CD1c-positive myeloid dendritic cell (primary cell): ENCODE measurements around the gene STRAP.
"Not testable (repeated sequence)": the region's sequence is repeated elsewhere in the genome, so short reads cannot be mapped to it uniquely, and the experiment has no call there.

Source experiments
- DNase-seq: peaks from one replicate; pipeline ENCODE4 v3.0.0-alpha.2; 2016; ENCODE audit errors: extremely low spot score

Gene STRAP

GRCh38 chr12:15868186-15868585 lies 14.0 kb upstream of the STRAP start:
- no peak for DNase-seq

- DNase-seq, result no peak
Observed at GRCh38 chr12:15873556-15873955, 8.6 kb upstream of the STRAP start.

DNA sequence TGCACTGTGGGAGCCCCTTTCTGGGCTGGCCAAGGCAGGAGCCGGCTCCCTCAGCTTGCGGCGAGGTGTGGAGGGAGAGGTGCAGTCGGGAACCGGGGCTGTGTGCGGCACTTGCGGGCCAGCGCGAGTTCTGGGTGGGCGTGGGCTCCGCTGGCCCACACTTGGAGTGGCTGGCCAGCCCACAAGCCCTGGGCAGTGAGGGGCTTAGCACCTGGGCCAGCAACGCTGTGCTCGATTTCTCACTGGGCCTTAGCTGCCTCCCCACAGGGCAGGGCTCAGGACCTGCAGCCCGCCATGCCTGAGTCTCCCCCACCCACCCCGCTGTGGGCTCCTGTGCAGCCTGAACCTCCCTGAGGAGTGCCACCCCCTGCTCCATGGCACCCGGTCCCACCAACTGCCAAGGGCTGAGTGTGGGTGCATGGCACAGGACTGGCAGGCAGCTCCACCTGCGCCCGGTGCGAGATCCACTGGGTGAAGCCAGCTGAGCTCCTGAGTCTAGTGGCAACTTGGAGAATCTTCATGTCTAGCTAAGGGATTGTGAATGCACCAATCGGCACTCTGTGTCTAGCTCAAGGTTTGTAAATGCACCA lies 7.5 kb upstream of the STRAP start:
- not testable (repeated sequence) for DNase-seq

DNA sequence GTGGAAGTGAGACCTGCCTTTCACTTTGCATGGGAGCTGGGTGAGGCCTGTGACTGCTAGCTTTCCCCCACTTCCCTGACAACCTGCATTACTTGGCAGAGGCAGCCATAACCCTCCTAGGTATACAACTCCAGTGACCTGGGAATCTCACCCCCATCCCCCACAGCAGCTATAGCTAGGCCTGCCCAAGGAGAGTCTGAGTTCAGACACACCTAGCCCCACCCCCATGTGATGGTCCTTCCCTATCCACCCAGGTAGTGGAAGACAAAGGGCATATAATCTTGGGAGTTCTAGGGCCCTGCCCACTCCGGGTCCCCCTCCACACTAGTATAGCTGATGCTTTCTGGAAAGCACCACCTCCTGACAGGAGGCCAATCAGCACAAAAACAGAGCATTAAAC lies 6.3 kb upstream of the STRAP start:
- DNase-seq, result no peak

GRCh38 chr12:15879413-15879812 lies 2.8 kb upstream of the STRAP start:
- DNase-seq, result no peak

DNA sequence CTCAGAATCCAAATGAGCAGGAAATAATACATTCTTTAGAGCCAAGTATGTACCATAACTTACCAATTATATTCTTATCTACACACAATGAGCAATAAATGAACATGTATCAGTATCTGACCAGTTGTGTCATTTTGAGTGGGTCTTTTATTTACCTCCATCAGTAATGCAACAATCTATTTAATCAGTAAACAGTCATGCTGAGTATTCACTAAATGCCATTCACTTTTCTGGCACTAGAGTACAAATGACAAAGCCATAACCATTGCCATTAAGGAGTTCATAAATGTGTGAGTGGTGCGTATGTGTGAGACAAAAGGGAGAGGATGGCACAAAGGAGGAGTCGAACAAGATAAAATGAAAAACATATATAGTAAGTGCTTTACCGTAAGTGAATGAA lies 1.5 kb upstream of the STRAP start:
- no peak for DNase-seq

GRCh38 chr12:15883536-15883935 lies 1.3 kb downstream of the STRAP start:
- no peak for DNase-seq

GRCh38 chr12:15886372-15887042 lies 4.3 kb downstream of the STRAP start:
- DNase-seq, result no peak

DNA sequence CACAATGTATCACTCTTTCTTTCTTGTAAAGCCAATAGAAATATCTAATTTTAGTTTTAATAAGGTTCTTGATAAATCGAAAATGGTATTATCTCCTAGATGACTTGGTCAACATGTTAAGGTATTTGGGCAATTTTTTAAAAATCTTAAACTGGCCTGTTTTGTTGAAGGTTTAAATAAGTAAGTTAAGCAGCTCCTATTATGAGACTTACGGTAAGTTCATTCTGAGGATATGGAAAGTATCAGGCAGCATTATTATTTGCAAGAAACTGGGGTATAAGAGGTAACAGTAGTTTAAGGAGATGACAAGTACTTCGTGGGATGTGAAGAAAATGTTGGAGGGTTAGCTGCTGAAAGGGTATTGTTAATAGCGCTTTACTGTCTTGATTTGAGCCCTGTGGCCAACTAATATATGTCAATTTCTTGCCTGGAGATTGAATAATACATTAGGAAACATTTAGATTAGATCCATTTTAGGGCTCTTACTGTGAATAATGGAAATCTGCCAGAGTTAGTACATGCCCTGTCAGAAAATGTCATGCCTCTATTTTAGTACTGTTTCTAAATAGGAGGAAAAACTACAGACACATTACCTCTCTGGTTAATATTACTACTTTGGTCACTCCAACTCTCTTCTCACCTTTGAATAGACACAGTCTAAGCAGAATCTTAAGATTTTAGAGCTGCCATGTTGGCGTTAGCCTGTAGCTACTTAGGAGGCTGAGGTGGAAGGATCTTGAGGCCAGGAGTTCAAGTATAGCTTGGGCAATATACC lies 5.0 kb downstream of the STRAP start:
- no peak for DNase-seq

GRCh38 chr12:15892645-15893259 lies 10.6 kb downstream of the STRAP start:
- DNase-seq, result no peak

- no peak for DNase-seq
Observed at GRCh38 chr12:15893260-15893659, 11.1 kb downstream of the STRAP start.

DNA sequence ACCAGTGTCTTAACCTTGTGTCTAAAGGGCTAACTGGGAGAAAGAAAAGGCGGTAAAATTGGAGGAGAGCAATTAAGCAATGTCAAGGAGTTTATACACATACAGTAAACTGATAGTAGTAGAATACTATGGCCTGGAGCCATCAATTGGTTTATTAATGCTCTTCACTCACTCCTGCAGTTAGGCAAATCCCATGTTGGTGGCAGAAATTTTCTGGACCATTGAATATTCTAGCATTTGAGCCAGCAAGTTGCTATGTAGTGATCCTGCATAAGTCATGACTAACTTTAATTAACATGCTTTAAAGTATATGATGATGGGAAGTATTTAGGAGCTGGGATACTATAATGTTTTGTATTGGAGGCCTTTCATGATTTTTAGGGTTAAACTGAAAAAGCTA lies 14.7 kb downstream of the STRAP start:
- DNase-seq, result no peak

- no peak for DNase-seq
Observed at GRCh38 chr12:15897433-15897832, 15.2 kb downstream of the STRAP start.

GRCh38 chr12:15899282-15899870 lies 17.2 kb downstream of the STRAP start:
- peak; percentile 52 for DNase-seq

GRCh38 chr12:15904378-15904920 lies 22.3 kb downstream of the STRAP start:
- no peak for DNase-seq

DNA sequence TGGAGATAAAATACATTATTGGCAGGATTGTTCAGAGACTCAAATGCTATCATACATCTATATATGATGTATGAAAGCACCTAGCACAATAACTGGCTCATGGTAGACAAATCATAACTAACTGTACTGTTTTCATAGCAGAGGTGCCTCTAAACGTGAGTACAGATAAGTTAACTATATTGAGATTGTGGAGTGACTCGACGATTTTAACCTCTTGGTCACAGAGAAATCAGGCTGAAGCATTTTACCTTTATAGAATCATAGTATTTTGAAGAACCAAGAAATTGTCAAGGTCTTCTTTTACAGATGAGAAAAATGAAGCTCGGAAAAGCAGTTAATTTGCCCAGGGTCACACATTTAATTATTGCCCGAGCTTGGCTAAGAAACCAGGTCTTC lies 28.3 kb downstream of the STRAP start:
- no peak for DNase-seq

GRCh38 chr12:15910864-15911721 lies 28.9 kb downstream of the STRAP start, which contains the start of gene DERA:
DERA (plus strand) TSS chr12:15911332; CDS start chr12:15911384, 52 bp downstream.
- DNase-seq, result peak; percentile 83

DNA sequence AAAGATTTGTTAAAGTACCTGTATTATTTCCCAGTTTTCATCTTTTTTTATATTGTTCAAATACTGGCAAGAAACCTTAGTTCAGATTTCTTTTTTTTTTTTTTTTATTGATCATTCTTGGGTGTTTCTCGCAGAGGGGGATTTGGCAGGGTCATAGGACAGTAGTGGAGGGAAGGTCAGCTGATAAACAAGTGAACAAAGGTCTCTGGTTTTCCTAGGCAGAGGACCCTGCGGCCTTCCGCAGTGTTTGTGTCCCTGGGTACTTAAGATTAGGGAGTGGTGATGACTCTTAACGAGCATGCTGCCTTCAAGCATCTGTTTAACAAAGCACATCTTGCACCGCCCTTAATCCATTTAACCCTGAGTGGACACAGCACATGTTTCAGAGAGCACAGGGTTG lies 29.7 kb downstream of the STRAP start:
- DNase-seq, result not testable (repeated sequence)

- not testable (repeated sequence) for DNase-seq
Observed at GRCh38 chr12:15914131-15914530, 31.9 kb downstream of the STRAP start.

DNA sequence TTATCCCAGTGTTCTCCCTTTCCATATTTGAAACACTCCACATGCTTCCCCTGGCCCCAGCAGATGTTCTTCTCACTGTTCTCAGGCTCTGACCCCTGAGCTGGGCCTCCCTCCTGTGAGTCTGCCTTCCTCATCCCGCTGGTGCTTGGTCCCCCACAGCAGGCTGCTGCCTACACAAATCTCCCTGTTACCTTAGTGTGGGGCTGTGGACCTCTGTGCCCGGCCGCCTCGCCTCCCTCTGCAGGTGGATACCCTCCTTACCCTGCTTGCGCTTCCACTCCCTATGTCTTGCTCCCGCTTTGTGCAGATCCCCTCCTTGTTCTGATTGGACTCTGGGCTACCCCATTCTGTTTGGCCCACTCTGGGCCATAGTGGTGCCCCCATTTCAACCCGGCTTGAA lies 35.9 kb downstream of the STRAP start:
- no peak for DNase-seq

- no peak for DNase-seq
Observed at GRCh38 chr12:15919418-15919817, 37.2 kb downstream of the STRAP start.
